ENCODE data around the gene MARVELD1.

- TF ChIP-seq CTCF (IDR thresholded peaks at IDR 0.05) (no peak), EP300 (IDR thresholded peaks at IDR 0.05) (no peak), POLR2A (IDR thresholded peaks at IDR 0.05) (no peak)
Observed at GRCh38 chr10:97763411-97763810, 49.9 kb downstream of the MARVELD1 start.

Data from stomach (tissue), 4 donors.